Measurements from ENCODE around the gene COL7A1. TPM values are rescaled to one million over a fixed set of nuclear protein-coding genes. Genes with fewer than 3 reads are reported as not detected.
A peak's percentile ranks its signal among the peaks of the same experiment; 100 is the strongest.

The COL7A1 gene
- total and polyA plus RNA-seq, 7 donors, result 1.4 to 15.4 (median 3.0) TPM

DNA sequence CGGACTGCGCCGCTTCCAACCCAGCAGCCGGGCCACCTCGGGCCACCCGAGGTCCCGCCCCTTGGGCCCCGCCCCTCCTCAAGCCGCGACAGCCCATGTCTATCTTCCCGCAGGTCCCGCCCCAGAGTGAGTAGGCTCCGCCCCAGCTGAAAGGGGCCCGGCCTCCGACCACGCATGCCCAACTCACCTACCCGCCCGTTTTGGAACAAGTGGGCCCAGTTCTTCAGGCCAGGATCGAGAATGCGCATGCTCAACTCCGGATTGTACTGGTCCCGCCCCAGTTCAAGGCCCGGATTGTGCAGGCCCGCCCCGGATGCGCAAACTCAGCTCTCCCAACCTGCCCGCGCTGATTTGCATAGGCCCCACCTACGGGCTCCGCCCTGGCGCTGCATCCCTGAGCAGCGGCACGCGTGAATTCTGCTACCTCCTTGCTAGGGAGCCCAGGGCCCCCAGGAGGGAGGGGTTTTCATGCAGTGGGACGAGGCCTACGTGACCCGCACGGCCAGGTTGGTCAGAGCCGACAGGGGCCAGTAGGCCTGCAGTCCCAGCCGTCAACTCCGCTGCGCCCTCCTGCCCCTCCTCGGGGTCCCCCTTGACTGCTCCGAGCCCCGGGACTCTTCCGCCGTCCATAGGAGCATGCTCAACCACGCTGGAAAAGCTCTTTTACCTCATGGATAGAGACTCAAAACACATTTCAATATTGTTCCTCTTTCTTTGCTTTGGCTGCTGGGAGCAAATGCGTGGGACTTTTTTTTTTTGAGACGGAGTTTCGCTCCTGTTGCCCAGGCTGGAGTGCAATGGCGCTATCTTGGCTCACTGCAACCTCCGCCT lies 38.1 kb downstream of the COL7A1 start, which contains the start of gene PFKFB4:
TSS of gene PFKFB4 (minus strand) at position 8 of the 831 bp plus-strand sequence. CDS start 26 bp downstream, outside the sequence.
- TF ChIP-seq POLR2AphosphoS5 (IDR thresholded peaks at IDR 0.05) (peak in 3 of 4 donors; percentile 41 to 62 (median 56)), EP300 (IDR thresholded peaks at IDR 0.05) (no peak), POLR2A (IDR thresholded peaks at IDR 0.05) (no peak)
- TF ChIP-seq, protein P1, sequence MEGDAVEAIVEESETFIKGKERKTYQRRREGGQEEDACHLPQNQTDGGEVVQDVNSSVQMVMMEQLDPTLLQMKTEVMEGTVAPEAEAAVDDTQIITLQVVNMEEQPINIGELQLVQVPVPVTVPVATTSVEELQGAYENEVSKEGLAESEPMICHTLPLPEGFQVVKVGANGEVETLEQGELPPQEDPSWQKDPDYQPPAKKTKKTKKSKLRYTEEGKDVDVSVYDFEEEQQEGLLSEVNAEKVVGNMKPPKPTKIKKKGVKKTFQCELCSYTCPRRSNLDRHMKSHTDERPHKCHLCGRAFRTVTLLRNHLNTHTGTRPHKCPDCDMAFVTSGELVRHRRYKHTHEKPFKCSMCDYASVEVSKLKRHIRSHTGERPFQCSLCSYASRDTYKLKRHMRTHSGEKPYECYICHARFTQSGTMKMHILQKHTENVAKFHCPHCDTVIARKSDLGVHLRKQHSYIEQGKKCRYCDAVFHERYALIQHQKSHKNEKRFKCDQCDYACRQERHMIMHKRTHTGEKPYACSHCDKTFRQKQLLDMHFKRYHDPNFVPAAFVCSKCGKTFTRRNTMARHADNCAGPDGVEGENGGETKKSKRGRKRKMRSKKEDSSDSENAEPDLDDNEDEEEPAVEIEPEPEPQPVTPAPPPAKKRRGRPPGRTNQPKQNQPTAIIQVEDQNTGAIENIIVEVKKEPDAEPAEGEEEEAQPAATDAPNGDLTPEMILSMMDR (IDR thresholded peaks at IDR 0.05), result peak in 1 of 4 experiments; percentile 13
- peak; percentile 100 for DNase-seq
- peak within 1 kb of the TSS; percentile 72 to 83 (median 74) for H3K27ac ChIP-seq
- H3K27me3 ChIP-seq, result no peaks in the 10 kb centered on the region
- H3K36me3 ChIP-seq, result no peaks in the 10 kb centered on the region
- no peaks in the 10 kb centered on the region for H3K9me3 ChIP-seq
- peak within 1 kb of the TSS; percentile 39 to 61 (median 58) for H3K4me3 ChIP-seq
- H3K4me1 ChIP-seq, result peaks cover 0 to 52% (median 42%) of the 10 kb centered on the region in 4 donors
- intact Hi-C loops (cut with DNase I), result loop anchor here (5.0 kb wide), 2 partner anchors 110 to 155 kb away; partner anchors contain the start of gene ATRIP
- 1% methylated on average over 53 of the region's 53 CpGs for WGBS, 2 donors

GRCh38 chr3:48555949-48556795 lies 39.0 kb downstream of the COL7A1 start:
- Histone ChIP-seq H3K9me3 (no peaks in the 10 kb centered on the region), H3K4me1 (peaks cover 0 to 46% (median 38%) of the 10 kb centered on the region in 4 donors), H3K27me3 (no peaks in the 10 kb centered on the region), H3K27ac (peak overlapping the region; percentile 72 to 83 (median 74)), H3K36me3 (no peaks in the 10 kb centered on the region), H3K4me3 (peak overlapping the region; percentile 39 to 61 (median 58))
- no peak for DNase-seq
- no peak for TF ChIP-seq EP300 (IDR thresholded peaks at IDR 0.05)
- TF ChIP-seq POLR2A (IDR thresholded peaks at IDR 0.05), result no peak
- TF ChIP-seq, protein P1 (IDR thresholded peaks at IDR 0.05), result no peak
- no peak for TF ChIP-seq POLR2AphosphoS5 (IDR thresholded peaks at IDR 0.05)
- intact Hi-C loops (cut with DNase I), result loop anchor here (5.0 kb wide), 2 partner anchors 109 to 154 kb away; partner anchors contain the start of gene ATRIP
- WGBS, 2 donors, result 18 to 20% methylated on average over 29 of the region's 29 CpGs

GRCh38 chr3:48555231-48555948 lies 39.7 kb downstream of the COL7A1 start:
- no peaks in the 10 kb centered on the region for H3K36me3 ChIP-seq
- H3K4me3 ChIP-seq, result no peak overlapping the region
- H3K27ac ChIP-seq, result no peak overlapping the region
- peaks cover 0 to 39% (median 30%) of the 10 kb centered on the region in 4 donors for H3K4me1 ChIP-seq
- no peaks in the 10 kb centered on the region for H3K9me3 ChIP-seq
- no peak for TF ChIP-seq POLR2A (IDR thresholded peaks at IDR 0.05)
- TF ChIP-seq EP300 (IDR thresholded peaks at IDR 0.05), result no peak
- no peak for TF ChIP-seq POLR2AphosphoS5 (IDR thresholded peaks at IDR 0.05)
- TF ChIP-seq, protein P1 (IDR thresholded peaks at IDR 0.05), result no peak
- DNase-seq, result no peak
- WGBS, 2 donors, result 62 to 77% methylated on average over 10 of the region's 10 CpGs
- H3K27me3 ChIP-seq, result no peaks in the 10 kb centered on the region
- intact Hi-C loops (cut with DNase I), result loop anchor here (5.0 kb wide), 2 partner anchors 108 to 153 kb away; partner anchors contain the start of gene ATRIP
